Measurements from ENCODE around the gene SERPINB5.

- TF ChIP-seq CTCF (IDR thresholded peaks at IDR 0.05) = no peak
- TF ChIP-seq POLR2A (IDR thresholded peaks at IDR 0.05) = no peak
- TF ChIP-seq POLR2AphosphoS5 (IDR thresholded peaks at IDR 0.05) = no peak
These were observed 11.7 kb upstream of the SERPINB5 start for GRCh38 chr18:63465059-63465458.

Measured in breast epithelium (tissue), 3 donors.